ENCODE data around the gene NT5DC3. TPM values are rescaled to one million over a fixed set of nuclear protein-coding genes. Genes with fewer than 3 reads are reported as not detected.
A peak's percentile ranks its signal among the peaks of the same experiment; 100 is the strongest.

Gene NT5DC3
- polyA plus RNA-seq, 3 donors: 0.27 to 4.8 (median 0.93) TPM

DNA sequence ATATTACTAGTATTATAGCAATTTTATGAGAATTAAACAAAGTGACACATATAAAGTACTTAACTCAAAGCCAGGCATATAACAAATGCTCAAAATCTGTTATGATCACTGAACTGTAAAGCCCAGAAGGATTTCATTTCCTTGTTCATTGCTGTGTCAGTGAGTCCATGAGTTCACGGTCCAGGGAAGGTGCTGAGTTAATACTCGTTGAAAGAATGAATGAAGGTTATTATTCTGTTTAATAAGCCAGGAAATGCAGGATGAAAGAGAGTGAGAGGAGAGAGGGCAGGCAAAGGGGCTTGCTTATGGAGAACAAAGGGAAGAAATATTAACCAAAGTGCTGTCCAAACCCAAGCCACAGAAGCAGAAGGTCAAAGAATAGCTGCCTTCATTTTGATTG, 40.2 kb upstream of the NT5DC3 start:
- Histone ChIP-seq H3K27ac (ENCODE audit: low read depth in 1 of 2, low read length in 2 of 2) (no peak overlapping the region), H3K4me1 (ENCODE audit: control insufficient read depth in 1 of 2, insufficient read depth in 2 of 2, low read length in 2 of 2) (no peaks in the 10 kb centered on the region), H3K4me3 (replicated peaks in 1 of 3; ENCODE audit: low read depth in 2 of 3, low read length in 3 of 3) (no peak overlapping the region), H3K4me2 (replicated peaks; ENCODE audit: extremely low read depth, low read length, poor library complexity, severe bottlenecking) (no peak overlapping the region), H3K9ac (ENCODE audit: insufficient read depth, low read length, poor library complexity, severe bottlenecking) (no peak overlapping the region), H4K20me1 (ENCODE audit: insufficient read depth, low read length) (no peaks in the 10 kb centered on the region), H3K27me3 (ENCODE audit: control insufficient read depth in 2 of 2, insufficient read depth in 2 of 2, low read length in 2 of 2) (no peaks in the 10 kb centered on the region), H3K9me3 (replicated peaks in 1 of 2; ENCODE audit: control insufficient read depth in 1 of 2, insufficient read depth in 1 of 2, low read length in 2 of 2) (no peaks in the 10 kb centered on the region), H3K36me3 (replicated peaks in 1 of 2; ENCODE audit: control insufficient read depth in 1 of 2, insufficient read depth in 2 of 2, low read length in 2 of 2) (no peaks in the 10 kb centered on the region), H3K79me2 (ENCODE audit: insufficient read depth, low read length) (no peaks in the 10 kb centered on the region), H2AFZ (ENCODE audit: insufficient read depth, low read depth, low read length, poor library complexity, severe bottlenecking) (no peak overlapping the region)
- DNase-seq: no peak
- Mint-ChIP-seq H3K9me3 (peaks cover 0 to 2% (median 0%) of the 10 kb centered on the region in 7 donors), H3K4me3 (no peak overlapping the region), H3K27me3 (ENCODE audit: low read depth in 3 of 3) (peaks cover 0 to 1% (median 0%) of the 10 kb centered on the region in 3 donors), H3K4me1 (peaks cover 10% of the 10 kb centered on the region), H3K36me3 (no peaks in the 10 kb centered on the region), H3K27ac (no peak overlapping the region)
- 44% methylated on average over 2 of the region's 2 CpGs for WGBS (ENCODE audit: insufficient coverage)
- TF ChIP-seq, protein P1, sequence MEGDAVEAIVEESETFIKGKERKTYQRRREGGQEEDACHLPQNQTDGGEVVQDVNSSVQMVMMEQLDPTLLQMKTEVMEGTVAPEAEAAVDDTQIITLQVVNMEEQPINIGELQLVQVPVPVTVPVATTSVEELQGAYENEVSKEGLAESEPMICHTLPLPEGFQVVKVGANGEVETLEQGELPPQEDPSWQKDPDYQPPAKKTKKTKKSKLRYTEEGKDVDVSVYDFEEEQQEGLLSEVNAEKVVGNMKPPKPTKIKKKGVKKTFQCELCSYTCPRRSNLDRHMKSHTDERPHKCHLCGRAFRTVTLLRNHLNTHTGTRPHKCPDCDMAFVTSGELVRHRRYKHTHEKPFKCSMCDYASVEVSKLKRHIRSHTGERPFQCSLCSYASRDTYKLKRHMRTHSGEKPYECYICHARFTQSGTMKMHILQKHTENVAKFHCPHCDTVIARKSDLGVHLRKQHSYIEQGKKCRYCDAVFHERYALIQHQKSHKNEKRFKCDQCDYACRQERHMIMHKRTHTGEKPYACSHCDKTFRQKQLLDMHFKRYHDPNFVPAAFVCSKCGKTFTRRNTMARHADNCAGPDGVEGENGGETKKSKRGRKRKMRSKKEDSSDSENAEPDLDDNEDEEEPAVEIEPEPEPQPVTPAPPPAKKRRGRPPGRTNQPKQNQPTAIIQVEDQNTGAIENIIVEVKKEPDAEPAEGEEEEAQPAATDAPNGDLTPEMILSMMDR (IDR thresholded peaks at IDR 0.05): no peak
- intact Hi-C loops (cut with micrococcal nuclease): loop anchor here (5.0 to 10.0 kb wide), 2 partner anchors 224 to 231 kb away; no protein-coding TSS in a partner anchor

DNA sequence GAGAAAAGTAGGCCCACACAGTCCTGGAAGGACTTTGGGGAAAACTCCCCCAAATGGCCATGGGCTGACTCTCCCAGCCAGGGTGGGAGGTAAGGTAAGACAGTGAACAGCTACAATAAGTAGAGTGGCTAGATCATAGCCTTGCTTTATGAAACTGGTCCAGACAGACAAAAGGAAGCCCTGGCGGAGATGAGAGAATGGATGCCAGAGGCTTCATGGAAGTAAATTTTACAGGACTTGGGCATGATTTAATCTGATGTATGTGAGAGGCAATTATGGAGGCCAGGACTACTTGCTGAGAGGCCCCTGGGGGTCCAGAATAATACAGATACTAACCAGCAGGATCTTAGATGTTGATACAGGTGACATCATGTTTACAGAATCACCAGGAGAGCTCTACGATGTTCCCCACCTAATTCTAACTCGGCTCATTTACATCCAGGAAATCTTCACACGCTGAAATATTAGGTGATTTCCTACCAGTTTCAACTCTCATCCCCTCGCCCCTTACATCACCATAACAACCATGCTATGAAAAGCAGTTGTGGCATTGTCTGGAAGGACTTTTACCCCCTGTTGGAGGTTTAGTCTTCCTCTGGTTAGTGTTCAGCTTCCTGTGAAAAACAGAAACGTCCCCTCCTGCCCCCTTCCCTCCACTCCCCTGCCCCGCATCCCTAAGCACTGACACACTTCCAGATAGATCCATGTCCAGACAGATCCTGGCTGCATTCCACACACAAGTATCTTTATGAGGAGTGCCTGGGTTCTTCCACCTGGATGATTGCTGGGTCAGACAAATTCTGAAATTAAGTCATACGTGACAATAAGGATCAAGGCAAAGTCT, 39.5 kb upstream of the NT5DC3 start:
- Histone ChIP-seq H3K9me3 (replicated peaks in 1 of 2; ENCODE audit: control insufficient read depth in 1 of 2, insufficient read depth in 1 of 2, low read length in 2 of 2) (no peaks in the 10 kb centered on the region), H3K27ac (ENCODE audit: low read depth in 1 of 2, low read length in 2 of 2) (no peak overlapping the region), H3K79me2 (ENCODE audit: insufficient read depth, low read length) (no peaks in the 10 kb centered on the region), H4K20me1 (ENCODE audit: insufficient read depth, low read length) (no peaks in the 10 kb centered on the region), H3K4me3 (replicated peaks in 1 of 3; ENCODE audit: low read depth in 2 of 3, low read length in 3 of 3) (no peak overlapping the region), H3K4me1 (ENCODE audit: control insufficient read depth in 1 of 2, insufficient read depth in 2 of 2, low read length in 2 of 2) (no peaks in the 10 kb centered on the region), H3K9ac (ENCODE audit: insufficient read depth, low read length, poor library complexity, severe bottlenecking) (no peak overlapping the region), H3K27me3 (ENCODE audit: control insufficient read depth in 2 of 2, insufficient read depth in 2 of 2, low read length in 2 of 2) (no peaks in the 10 kb centered on the region), H2AFZ (ENCODE audit: insufficient read depth, low read depth, low read length, poor library complexity, severe bottlenecking) (no peak overlapping the region), H3K36me3 (replicated peaks in 1 of 2; ENCODE audit: control insufficient read depth in 1 of 2, insufficient read depth in 2 of 2, low read length in 2 of 2) (no peaks in the 10 kb centered on the region), H3K4me2 (replicated peaks; ENCODE audit: extremely low read depth, low read length, poor library complexity, severe bottlenecking) (no peak overlapping the region)
- peaks cover 10% of the 10 kb centered on the region for H3K4me1 Mint-ChIP-seq
- no peak for DNase-seq
- no peaks in the 10 kb centered on the region for H3K27me3 Mint-ChIP-seq (ENCODE audit: low read depth in 3 of 3)
- H3K9me3 Mint-ChIP-seq: peaks cover 0 to 2% (median 0%) of the 10 kb centered on the region in 7 donors
- H3K4me3 Mint-ChIP-seq: no peak overlapping the region
- 100% methylated on average over 1 of the region's 8 CpGs for WGBS (ENCODE audit: insufficient coverage)
- peak overlapping the region in 1 of 7 donors; percentile 77 for H3K27ac Mint-ChIP-seq
- intact Hi-C loops (cut with micrococcal nuclease): loop anchor here (5.0 to 10.0 kb wide), 2 partner anchors 224 to 232 kb away; no protein-coding TSS in a partner anchor
- TF ChIP-seq, protein P1 (IDR thresholded peaks at IDR 0.05): no peak
- no peaks in the 10 kb centered on the region for H3K36me3 Mint-ChIP-seq
